Caco-2 (cell line): Measurements from ENCODE around the gene ARID3C. TPM values are rescaled to one million over a fixed set of nuclear protein-coding genes. Genes with fewer than 3 reads are reported as not detected.

Experiments
- BruUV-seq: library from RNA; stranded (reverse); fragments of 400-500 nt; replicated peaks from 2 replicates; lab custom pipeline; 2021; lab: Mats Ljungman, UMichigan
- CTCF ChIA-PET: fragments of 300-600 bp; sonication (Branson Sonifier 250); formaldehyde crosslinking; loops from one replicate; lab custom pipeline; 2022; ENCODE audit warnings: antibody characterized with exemption; lab: Charles Lee
- POLR2A ChIA-PET: fragments of 300-600 bp; sonication (Branson Sonifier 250); formaldehyde crosslinking; loops from one replicate; lab custom pipeline; 2022; ENCODE audit warnings: antibody characterized with exemption; lab: Charles Lee
- DNase-seq, 2 experiments: peaks; one replicate each; pipeline versions ENCODE4 v3.0.0 to v3.0.0-alpha.2; 2020 to 2022
- H3K27me3 ChIP-seq: replicated peaks from 2 replicates; pipeline ENCODE4 v1.6.0; 2011; ENCODE audit warnings: low read length; ENCODE audit not compliant: control insufficient read depth, insufficient read depth
- H3K36me3 ChIP-seq: 2 replicates; pipeline ENCODE4 v1.5.1; 2011; ENCODE audit warnings: low read length; ENCODE audit not compliant: control insufficient read depth, insufficient read depth
- H3K4me1 ChIP-seq: fragments of 250-450 bp; sonication (Bioruptor Pico); 2 replicates; pipeline ENCODE4 v1.5.1; 2020; ENCODE audit warnings: mild to moderate bottlenecking
- H3K4me3 ChIP-seq: 2 replicates; pipeline ENCODE4 v1.5.1; 2011; ENCODE audit warnings: low read depth, mild to moderate bottlenecking, control low read depth, low read length
- H3K9me3 ChIP-seq: fragments of 250-450 bp; sonication (Bioruptor Pico); 2 replicates; pipeline ENCODE4 v1.5.1; 2020; ENCODE audit warnings: mild to moderate bottlenecking, moderate library complexity
- H3K27ac Mint-ChIP-seq: one replicate; pipeline ENCODE4 v1.8.0; 2022; ENCODE audit warnings: mixed read lengths; ENCODE audit not compliant: unreplicated experiment
- H3K27me3 Mint-ChIP-seq: one replicate; pipeline ENCODE4 v1.8.0; 2022; ENCODE audit warnings: mixed read lengths; ENCODE audit not compliant: insufficient read depth, unreplicated experiment
- H3K36me3 Mint-ChIP-seq: one replicate; pipeline ENCODE4 v1.8.0; 2022; ENCODE audit warnings: mild to moderate bottlenecking, mixed read lengths; ENCODE audit not compliant: insufficient read depth, unreplicated experiment
- H3K4me1 Mint-ChIP-seq: one replicate; pipeline ENCODE4 v1.8.0; 2022; ENCODE audit warnings: low read depth, mixed read lengths; ENCODE audit not compliant: unreplicated experiment
- H3K4me3 Mint-ChIP-seq: one replicate; pipeline ENCODE4 v1.8.0; 2022; ENCODE audit warnings: mild to moderate bottlenecking, moderate library complexity, mixed read lengths; ENCODE audit not compliant: unreplicated experiment
- H3K9me3 Mint-ChIP-seq: one replicate; pipeline ENCODE4 v1.8.0; 2022; ENCODE audit warnings: mixed read lengths; ENCODE audit not compliant: unreplicated experiment
- intact Hi-C: fragments of 100-400 bp; cut with micrococcal nuclease; formaldehyde crosslinking; loops from one replicate; pipeline ENCODE4 v1.10.0; 2022; ENCODE audit not compliant: unreplicated experiment
- total RNA-seq: library from RNA; stranded (reverse); gene quantifications from 2 replicates; pipeline ENCODE4 v1.2.3, GENCODE V29; 2022
- TF ChIP-seq, protein P1 (sequence below), 2 experiments: fragments of 200-600 bp in 1 of 2; IDR thresholded peaks; 1 replicate in 1 of 2; 2 replicates in 1 of 2; pipeline versions ENCODE4 v1.5.1 to v1.8.0; 2011 to 2022; ENCODE audit warnings: antibody characterized with exemption in 1 of 2, control low read depth in 1 of 2, inconsistent platforms in 1 of 2, low read depth in 1 of 2, low read length in 1 of 2, mild to moderate bottlenecking in 1 of 2, moderate library complexity in 1 of 2; ENCODE audit not compliant: insufficient read depth in 1 of 2, severe bottlenecking in 1 of 2, unreplicated experiment in 1 of 2

Gene ARID3C
- total RNA-seq, 1 experiment from 2014 or later = not detected

DNA sequence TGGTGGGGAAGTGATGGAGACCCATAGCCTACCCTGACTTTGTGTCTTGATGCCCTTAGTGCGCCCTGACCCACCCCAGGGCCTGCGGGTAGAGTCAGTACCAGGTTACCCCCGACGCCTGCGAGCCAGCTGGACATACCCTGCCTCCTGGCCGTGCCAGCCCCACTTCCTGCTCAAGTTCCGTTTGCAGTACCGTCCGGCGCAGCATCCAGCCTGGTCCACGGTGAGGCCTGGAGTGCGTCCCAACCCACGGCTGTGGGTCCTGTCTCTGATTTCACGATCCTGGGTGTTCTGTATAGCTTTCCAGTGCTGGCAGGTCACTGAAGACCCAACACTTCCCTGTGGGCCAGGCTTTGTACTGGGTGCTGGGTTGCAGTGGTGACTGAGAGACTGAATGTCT, 29.6 kb upstream of the ARID3C start:
- no peaks in the 10 kb centered on the region for H3K36me3 ChIP-seq
- POLR2A ChIA-PET = no interaction called here
- Mint-ChIP-seq H3K27ac (no peak overlapping the region), H3K36me3 (no peaks in the 10 kb centered on the region), H3K4me3 (no peak overlapping the region), H3K27me3 (no peaks in the 10 kb centered on the region), H3K9me3 (no peaks in the 10 kb centered on the region), H3K4me1 (peaks cover 10% of the 10 kb centered on the region)
- peaks cover 7% of the 10 kb centered on the region for H3K4me1 ChIP-seq
- TF ChIP-seq, protein P1, sequence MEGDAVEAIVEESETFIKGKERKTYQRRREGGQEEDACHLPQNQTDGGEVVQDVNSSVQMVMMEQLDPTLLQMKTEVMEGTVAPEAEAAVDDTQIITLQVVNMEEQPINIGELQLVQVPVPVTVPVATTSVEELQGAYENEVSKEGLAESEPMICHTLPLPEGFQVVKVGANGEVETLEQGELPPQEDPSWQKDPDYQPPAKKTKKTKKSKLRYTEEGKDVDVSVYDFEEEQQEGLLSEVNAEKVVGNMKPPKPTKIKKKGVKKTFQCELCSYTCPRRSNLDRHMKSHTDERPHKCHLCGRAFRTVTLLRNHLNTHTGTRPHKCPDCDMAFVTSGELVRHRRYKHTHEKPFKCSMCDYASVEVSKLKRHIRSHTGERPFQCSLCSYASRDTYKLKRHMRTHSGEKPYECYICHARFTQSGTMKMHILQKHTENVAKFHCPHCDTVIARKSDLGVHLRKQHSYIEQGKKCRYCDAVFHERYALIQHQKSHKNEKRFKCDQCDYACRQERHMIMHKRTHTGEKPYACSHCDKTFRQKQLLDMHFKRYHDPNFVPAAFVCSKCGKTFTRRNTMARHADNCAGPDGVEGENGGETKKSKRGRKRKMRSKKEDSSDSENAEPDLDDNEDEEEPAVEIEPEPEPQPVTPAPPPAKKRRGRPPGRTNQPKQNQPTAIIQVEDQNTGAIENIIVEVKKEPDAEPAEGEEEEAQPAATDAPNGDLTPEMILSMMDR (IDR thresholded peaks at IDR 0.05; ENCODE audit: insufficient read depth in 1 of 2, low read depth in 1 of 2, low read length in 1 of 2, severe bottlenecking in 1 of 2, unreplicated experiment in 1 of 2) = no peak
- no peaks in the 10 kb centered on the region for H3K9me3 ChIP-seq
- CTCF ChIA-PET = no interaction called here
- H3K4me3 ChIP-seq = no peak overlapping the region
- intact Hi-C loops = loop anchor here (10.0 kb wide), 1 partner anchor 46 kb away; no protein-coding TSS in a partner anchor
- BruUV-seq = no TSS peak
- no peaks in the 10 kb centered on the region for H3K27me3 ChIP-seq
- no peak for DNase-seq

GRCh38 chr9:34656992-34657391, 28.1 kb upstream of the ARID3C start:
- DNase-seq = no peak
- no peaks in the 10 kb centered on the region for H3K27me3 Mint-ChIP-seq

DNA sequence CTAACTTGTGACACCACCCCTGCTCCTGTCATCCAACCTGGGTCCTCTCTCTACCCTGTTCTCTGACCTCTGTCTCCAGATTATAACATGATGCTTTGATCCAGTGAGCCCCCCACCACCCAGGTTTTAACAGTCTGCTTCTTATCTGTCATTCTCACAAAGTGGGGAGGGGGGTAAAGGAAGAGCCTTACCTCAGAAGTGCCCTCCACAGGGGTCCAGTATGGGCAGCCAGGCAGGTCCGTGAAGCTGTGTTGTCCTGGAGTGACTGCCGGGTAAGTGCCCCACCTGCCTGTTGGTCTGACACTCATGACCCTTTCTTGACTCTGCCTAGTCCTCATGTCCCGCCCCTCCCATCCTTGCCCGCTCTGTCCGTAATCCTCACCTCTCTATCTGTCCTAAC, 26.5 kb upstream of the ARID3C start:
- no peaks in the 10 kb centered on the region for H3K9me3 Mint-ChIP-seq
- DNase-seq = no peak
- no peak overlapping the region for H3K4me3 Mint-ChIP-seq
- TF ChIP-seq, protein P1 (IDR thresholded peaks at IDR 0.05; ENCODE audit: insufficient read depth in 1 of 2, low read depth in 1 of 2, low read length in 1 of 2, severe bottlenecking in 1 of 2, unreplicated experiment in 1 of 2) = no peak
- peaks cover 20% of the 10 kb centered on the region for H3K4me1 Mint-ChIP-seq
- Histone ChIP-seq H3K27me3 (no peaks in the 10 kb centered on the region), H3K4me1 (peaks cover 23% of the 10 kb centered on the region), H3K36me3 (no peaks in the 10 kb centered on the region), H3K4me3 (no peak overlapping the region), H3K9me3 (no peaks in the 10 kb centered on the region)
- H3K27ac Mint-ChIP-seq = no peak overlapping the region
- no peaks in the 10 kb centered on the region for H3K27me3 Mint-ChIP-seq
- CTCF ChIA-PET = interaction anchor here (1.0 kb wide), 1 partner anchor 9 kb away, joined by 3 read pairs; the partner anchor contains the start of gene GALT
- intact Hi-C loops = loop anchor here (10.0 kb wide), 1 partner anchor 49 kb away; no protein-coding TSS in a partner anchor
- BruUV-seq = no TSS peak
- peaks cover 13% of the 10 kb centered on the region for H3K36me3 Mint-ChIP-seq
- POLR2A ChIA-PET = no interaction called here

More at GRCh38 chr9:34656992-34657391, 28.1 kb upstream of the ARID3C start:
- H3K36me3 ChIP-seq = no peaks in the 10 kb centered on the region
- Mint-ChIP-seq H3K27ac (no peak overlapping the region), H3K36me3 (peaks cover 7% of the 10 kb centered on the region), H3K4me3 (no peak overlapping the region), H3K4me1 (peaks cover 14% of the 10 kb centered on the region), H3K9me3 (no peaks in the 10 kb centered on the region)
- no peaks in the 10 kb centered on the region for H3K27me3 ChIP-seq
- POLR2A ChIA-PET = no interaction called here
- TF ChIP-seq, protein P1 (IDR thresholded peaks at IDR 0.05; ENCODE audit: insufficient read depth in 1 of 2, low read depth in 1 of 2, low read length in 1 of 2, severe bottlenecking in 1 of 2, unreplicated experiment in 1 of 2) = no peak
- H3K4me1 ChIP-seq = peaks cover 15% of the 10 kb centered on the region
- H3K4me3 ChIP-seq = no peak overlapping the region
- intact Hi-C loops = loop anchor here (10.0 kb wide), 1 partner anchor 48 kb away; no protein-coding TSS in a partner anchor
- CTCF ChIA-PET = no interaction called here
- no peaks in the 10 kb centered on the region for H3K9me3 ChIP-seq
- BruUV-seq = no TSS peak
